NAMALWA (cell line): ENCODE measurements around the gene FURIN.
"Not testable (repeated sequence)": the region's sequence is repeated elsewhere in the genome, so short reads cannot be mapped to it uniquely, and the experiment has no call there.

Source experiments
- DNase-seq: peaks from one replicate; pipeline ENCODE4 v3.0.0-alpha.2; 2015; ENCODE audit warnings: low spot score

Gene FURIN

DNA sequence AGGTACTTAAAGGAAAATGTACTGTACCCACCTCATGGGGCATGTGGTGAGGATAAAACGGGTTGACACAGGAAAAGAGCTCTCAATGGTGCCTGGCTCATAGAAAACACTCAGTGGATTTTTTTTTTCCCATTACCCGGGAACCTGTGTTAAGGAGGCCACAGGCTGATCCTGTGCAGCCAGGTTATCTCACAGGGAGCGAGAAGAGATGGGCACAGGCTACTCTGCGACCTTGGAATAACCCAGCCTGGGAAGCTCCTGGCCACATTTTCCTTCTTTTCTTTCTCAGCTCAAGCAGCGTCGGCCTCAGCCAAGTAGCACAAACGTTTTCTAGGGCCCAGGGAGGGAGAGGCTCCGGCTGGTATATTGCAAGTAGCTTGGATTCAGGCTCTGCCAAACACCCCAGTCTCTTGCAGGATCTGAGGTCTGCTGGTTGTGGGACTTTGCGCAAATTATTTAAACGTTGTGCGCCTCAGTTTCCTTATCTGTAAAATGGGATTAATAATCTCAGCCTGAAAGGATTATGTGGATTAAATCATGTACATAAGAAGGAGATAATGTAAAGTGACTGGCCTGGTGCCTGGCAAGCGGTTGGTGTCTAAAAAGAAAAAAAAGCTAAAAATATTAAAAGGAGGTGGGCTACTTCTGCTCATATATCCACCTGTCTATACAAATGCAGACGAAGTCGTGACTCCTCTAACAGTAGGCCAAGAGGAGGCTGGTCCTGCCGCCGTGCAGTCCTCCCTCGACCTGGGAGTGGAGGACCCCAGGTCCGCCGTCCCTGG is 2.2 kb downstream of the FURIN start:
- DNase-seq, result no peak

DNA sequence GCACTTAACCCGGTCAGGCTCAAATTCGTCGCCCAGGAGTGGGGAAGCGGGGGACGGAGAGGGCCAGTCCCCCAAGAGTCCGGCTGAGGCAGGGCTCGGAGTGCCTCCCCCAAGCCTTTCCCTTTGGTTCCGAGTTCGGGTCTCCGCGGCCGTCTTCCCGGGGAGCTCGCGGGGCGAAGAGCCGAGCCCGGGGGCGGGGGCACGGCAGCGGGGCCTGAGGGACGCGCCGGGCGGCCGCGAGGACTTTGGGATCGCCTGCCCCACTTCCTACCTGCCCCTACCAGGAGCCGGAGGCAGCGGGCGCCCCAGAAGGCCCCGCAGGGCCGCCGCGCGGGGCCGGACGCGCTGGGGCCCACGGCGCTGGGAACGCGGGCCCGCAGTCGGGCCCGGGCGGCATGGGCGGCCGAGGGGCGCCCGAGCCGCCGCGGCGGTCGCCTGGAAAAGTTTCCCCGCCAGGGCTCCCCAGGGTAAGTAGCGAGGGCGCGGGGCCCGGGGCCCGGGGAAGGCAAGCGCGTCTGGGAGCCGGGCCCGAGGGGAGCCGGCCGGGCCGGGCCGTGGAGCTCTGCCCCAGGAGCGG is 2.8 kb downstream of the FURIN start:
- DNase-seq, result peak; percentile 35

DNA sequence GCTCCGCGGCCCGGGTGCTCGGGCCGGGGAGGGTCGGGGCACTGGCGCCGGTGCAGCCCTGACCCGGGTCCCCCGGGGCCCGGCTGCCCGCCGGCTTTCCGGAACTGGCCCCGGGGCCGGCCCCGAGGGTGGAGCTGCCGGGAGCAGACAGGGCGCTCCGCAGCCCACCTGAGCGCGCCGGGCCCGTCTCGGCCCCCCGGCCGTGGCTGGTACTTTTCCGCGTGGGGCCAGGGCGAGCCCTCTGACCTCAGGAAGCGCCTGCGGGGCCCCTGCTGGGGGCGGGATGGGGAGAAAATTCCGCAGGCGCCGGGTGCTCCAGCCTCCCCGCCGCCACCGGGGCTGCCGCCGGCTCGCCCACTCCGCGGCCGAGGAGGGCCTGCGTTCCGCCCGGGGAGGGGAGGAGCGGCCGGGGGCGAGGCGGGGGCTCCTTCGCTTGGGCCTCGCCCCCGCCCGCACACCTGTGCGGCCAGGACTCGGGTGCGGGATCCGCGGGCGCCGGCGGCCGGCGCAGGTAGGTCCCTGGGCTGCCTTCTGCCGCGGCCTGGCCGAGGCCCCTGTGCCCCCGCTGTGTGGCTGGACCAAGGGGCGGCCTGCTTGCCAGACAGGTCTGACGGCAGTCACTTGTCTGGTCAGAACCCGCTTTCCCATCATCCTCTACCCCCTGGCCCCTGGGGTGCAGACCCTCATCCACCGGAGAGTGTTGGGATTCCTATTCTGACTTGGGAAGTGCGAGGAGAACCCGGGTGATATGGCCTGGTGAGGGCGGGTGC is 3.5 kb downstream of the FURIN start:
- no peak for DNase-seq

DNA sequence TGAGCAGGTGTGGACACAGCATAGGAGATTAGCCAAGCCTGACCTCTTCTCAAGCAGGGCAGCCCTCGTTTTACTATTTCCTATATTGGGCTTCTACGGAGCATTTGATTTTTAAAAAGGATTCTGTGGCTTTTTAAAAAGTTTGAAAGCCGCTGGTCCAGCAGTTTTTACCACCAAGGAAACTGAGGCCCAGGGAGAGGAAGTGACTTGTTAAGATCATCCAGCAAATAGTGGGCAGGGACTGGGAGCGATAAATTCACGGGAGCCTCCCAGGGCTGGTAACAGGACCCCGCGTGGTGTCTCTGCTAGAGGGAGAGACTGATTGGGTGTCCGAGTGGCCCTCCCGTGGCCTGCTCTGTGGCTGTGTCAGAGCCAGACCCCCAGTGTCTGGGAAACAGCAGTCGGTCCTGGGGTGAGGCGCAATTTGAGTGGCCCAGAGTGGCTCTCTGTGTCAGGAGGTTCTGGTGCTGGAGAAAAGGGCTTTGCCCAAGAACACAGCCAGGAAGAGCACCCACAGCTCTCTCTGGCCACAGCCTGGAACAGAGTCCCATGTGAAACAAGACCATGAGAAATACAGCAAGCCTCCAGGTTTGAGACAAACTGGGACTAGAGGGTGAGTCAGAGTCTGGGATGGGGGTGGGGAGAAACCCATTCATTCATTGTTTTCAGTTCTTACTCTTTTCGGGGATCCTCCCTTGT is 4.2 kb downstream of the FURIN start:
- DNase-seq, result peak; percentile 23

DNA sequence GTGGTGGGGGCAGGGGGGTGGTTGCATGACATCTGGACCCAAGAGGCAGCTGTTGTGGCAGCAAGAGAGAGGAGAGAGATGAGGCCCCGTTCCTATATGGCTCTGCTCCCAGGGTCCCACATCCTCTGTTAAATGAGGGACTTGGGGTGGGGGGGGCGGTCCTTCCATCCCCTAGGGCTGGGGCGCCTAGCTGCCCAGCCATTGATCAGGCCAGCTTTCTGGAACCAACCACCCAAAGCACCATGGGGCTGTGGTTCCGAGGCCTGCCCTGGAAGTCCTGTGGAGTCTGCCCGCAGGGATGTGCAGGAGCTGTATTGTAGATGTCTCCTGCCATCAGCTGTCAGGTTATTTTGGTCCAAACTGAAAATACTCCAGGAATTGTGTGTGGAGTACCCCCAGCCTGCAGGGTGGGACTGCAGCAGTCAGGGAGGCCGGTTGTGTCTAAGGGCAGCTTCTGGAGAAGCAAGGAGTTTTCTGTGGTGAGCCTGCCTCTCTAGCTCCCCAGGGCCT is 5.2 kb downstream of the FURIN start:
- no peak for DNase-seq

DNA sequence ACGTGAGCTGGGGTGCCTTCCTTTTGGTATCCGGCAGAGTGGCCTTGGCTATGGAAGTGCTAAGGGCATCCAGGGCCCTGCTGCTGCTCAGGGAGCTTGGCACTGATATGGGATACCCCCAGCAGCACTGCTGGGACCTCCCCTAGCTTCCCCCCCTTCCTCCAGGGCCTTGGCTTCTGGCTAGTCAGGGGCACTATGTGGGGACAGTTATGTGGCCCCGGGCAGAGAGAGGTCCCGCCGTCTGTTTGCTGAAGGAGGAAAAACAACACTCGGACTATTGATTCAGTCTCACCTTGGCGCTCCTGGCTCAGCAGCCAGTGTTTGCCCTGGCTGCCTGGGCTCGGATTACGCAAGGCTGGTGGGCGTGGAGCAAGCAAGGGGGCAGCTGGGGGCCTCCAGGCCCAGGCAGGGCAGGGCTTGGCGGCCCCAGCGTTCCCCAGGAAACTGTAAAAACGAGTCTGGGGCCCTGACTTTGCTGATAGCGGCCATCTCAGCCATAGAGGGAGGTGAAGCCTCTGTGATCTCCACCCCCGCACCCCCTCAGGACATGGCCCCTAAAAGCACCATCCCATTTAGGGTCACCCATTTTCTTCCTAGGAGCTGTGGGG is 5.7 kb downstream of the FURIN start:
- DNase-seq, result no peak

DNA sequence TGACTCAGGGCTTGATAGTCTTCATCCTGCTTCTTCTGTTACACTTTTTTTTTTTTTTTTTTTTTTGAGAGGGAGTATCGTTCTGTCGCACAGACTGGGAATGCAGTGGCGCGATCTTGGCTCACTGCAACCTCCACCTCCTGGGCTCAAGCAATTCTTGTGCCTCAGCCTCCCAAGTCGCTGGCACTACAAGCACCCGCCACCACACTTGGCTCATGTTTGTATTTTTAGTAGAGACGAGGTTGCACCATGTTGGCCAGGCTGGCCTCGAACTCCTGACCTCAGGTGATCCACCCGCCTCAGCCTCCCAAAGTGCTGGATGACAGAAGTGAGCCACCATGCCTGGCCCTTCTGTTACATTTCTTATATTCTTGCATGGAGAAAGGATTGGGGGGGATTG is 6.6 kb downstream of the FURIN start:
- DNase-seq, result not testable (repeated sequence)

DNA sequence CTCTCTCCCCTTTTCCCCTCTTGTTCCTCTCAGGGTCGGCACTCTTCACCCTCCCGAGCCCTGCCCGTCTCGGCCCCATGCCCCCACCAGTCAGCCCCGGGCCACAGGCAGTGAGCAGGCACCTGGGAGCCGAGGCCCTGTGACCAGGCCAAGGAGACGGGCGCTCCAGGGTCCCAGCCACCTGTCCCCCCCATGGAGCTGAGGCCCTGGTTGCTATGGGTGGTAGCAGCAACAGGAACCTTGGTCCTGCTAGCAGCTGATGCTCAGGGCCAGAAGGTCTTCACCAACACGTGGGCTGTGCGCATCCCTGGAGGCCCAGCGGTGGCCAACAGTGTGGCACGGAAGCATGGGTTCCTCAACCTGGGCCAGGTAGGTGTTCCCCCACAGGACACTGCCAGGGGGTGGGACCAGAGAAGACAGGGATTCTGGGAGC is 7.2 kb downstream of the FURIN start:
- no peak for DNase-seq

DNA sequence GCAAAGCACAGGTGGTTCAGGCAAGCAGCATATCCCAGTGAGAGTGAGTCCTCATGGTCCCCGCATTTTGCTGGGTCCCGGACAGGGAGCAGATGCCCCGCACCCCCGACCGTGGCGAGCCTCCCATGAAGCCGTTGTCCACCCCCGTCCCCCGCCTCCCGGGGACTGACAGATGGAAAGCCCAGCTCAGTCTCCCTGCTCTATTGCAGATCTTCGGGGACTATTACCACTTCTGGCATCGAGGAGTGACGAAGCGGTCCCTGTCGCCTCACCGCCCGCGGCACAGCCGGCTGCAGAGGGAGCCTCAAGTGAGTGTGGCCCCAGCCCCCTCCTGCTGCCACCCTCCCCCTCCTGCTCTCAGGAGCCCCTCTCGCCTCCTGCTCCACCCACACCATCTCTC is 7.7 kb downstream of the FURIN start:
- no peak for DNase-seq

DNA sequence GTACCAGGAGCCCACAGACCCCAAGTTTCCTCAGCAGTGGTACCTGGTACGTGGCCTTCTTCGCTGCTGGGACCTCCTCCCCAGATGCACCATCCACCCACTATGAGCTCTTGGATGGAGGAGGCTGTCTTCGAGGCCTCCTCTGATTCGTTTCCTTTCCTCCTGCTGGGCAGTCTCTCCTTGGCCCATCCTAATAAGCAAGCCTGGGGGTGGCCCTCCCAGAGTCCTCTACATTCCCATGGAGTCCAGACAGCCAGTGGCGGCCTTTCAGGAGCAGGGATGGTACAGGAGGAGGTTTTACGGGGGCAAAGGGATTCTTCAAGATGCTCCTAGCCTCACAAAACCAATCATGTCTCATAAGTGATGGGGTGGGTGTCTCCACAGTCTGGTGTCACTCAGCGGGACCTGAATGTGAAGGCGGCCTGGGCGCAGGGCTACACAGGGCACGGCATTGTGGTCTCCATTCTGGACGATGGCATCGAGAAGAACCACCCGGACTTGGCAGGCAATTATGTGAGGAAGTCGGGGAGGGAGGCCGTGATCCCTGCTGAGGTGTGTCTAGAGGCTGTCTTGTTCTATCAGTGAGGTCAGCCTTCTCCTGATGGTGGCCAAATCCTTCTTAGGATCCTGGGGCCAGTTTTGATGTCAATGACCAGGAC is 8.3 kb downstream of the FURIN start:
- no peak for DNase-seq

DNA sequence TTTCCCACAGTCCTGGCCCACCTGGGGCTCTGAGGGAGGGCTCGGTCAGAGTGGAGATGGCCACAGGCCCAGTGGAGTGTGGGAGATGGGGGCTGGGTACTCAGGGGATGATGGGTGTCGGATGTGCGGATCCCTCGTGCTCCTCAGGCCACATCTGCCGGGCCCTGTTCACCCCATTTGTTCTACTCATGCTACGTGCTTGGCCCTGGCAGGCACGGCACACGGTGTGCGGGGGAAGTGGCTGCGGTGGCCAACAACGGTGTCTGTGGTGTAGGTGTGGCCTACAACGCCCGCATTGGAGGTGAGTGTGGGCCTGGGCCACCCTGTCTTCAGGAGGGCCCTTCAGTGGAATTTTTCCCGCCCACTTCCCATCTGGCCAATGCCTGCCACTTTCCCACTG is 8.9 kb downstream of the FURIN start:
- no peak for DNase-seq

DNA sequence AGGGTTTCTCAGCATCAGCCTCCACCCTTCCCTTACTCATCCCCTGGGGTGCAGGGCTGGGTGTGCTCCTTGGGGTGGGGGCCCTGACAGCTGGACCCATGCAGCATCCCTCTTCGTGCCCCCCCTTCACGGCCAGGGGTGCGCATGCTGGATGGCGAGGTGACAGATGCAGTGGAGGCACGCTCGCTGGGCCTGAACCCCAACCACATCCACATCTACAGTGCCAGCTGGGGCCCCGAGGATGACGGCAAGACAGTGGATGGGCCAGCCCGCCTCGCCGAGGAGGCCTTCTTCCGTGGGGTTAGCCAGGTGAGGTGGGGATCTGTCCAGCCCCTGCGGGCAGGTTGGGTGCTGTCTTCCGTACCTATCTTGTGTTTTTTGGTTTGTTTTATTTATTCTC is 9.6 kb downstream of the FURIN start:
- DNase-seq, result no peak

DNA sequence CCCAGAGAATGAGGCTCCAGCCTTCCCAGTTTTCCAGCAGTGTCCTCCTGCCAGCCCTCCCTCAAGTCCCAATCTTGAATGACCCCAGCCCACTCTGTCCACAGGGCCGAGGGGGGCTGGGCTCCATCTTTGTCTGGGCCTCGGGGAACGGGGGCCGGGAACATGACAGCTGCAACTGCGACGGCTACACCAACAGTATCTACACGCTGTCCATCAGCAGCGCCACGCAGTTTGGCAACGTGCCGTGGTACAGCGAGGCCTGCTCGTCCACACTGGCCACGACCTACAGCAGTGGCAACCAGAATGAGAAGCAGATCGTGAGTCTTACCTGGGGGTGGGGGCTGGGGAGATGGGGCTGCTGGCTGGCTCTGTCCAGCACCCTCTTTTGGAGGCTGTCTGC is 10.3 kb downstream of the FURIN start:
- DNase-seq, result no peak

DNA sequence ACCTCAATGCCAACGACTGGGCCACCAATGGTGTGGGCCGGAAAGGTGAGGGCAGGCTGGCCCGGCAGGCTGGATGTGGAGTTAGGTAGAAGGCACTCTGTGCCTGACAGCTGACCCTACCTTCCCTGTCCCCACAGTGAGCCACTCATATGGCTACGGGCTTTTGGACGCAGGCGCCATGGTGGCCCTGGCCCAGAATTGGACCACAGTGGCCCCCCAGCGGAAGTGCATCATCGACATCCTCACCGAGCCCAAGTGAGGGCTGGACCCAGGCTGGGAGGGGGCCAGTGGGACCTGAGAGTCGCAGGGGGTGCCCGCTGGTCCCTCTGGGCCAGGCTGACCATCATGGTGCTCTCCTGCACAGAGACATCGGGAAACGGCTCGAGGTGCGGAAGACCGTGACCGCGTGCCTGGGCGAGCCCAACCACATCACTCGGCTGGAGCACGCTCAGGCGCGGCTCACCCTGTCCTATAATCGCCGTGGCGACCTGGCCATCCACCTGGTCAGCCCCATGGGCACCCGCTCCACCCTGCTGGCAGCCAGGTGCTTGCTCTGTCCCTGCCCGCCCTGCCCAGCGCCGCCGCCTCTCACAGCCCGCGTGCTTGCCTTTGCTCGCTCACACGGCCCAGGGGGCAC is 11.5 kb downstream of the FURIN start:
- no peak for DNase-seq

DNA sequence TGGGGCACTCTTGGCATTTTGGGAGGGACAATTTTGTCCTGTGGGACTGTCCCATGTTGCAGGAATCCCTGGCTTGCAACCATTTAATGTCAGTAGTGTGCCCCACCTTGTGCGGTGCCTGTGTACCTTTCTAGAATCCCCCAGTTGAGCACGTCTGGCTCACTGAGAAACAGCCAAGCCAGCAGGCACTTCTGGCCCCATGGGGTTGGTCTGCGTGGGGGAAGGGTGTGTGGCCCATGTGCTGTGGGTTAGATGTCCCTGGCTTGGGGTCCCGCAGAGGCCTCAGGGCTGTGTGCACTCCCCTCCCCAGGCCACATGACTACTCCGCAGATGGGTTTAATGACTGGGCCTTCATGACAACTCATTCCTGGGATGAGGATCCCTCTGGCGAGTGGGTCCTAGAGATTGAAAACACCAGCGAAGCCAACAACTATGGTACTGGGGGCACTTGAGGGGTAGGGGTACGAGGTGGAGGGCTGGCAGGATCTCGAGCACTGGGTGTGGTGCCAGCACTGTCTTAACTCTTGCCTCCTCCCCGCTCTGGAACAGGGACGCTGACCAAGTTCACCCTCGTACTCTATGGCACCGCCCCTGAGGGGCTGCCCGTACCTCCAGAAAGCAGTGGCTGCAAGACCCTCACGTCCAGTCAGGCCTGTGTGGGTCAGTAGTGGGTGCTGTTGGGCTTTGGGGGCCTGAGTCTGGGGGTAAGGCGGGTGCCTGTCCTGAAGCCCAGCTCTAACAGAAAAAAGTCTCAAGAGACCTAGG is 12.2 kb downstream of the FURIN start:
- DNase-seq, result no peak

DNA sequence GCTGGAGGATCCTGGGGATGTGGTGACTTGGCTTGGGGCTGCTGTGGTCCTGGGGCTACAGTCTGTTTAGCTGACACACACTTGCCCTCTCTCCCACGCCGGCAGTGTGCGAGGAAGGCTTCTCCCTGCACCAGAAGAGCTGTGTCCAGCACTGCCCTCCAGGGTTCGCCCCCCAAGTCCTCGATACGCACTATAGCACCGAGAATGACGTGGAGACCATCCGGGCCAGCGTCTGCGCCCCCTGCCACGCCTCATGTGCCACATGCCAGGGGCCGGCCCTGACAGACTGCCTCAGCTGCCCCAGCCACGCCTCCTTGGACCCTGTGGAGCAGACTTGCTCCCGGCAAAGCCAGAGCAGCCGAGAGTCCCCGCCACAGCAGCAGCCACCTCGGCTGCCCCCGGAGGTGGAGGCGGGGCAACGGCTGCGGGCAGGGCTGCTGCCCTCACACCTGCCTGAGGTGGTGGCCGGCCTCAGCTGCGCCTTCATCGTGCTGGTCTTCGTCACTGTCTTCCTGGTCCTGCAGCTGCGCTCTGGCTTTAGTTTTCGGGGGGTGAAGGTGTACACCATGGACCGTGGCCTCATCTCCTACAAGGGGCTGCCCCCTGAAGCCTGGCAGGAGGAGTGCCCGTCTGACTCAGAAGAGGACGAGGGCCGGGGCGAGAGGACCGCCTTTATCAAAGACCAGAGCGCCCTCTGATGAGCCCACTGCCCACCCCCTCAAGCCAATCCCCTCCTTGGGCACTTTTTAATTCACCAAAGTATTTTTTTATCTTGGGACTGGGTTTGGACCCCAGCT is 13.0 kb downstream of the FURIN start:
- no peak for DNase-seq

DNA sequence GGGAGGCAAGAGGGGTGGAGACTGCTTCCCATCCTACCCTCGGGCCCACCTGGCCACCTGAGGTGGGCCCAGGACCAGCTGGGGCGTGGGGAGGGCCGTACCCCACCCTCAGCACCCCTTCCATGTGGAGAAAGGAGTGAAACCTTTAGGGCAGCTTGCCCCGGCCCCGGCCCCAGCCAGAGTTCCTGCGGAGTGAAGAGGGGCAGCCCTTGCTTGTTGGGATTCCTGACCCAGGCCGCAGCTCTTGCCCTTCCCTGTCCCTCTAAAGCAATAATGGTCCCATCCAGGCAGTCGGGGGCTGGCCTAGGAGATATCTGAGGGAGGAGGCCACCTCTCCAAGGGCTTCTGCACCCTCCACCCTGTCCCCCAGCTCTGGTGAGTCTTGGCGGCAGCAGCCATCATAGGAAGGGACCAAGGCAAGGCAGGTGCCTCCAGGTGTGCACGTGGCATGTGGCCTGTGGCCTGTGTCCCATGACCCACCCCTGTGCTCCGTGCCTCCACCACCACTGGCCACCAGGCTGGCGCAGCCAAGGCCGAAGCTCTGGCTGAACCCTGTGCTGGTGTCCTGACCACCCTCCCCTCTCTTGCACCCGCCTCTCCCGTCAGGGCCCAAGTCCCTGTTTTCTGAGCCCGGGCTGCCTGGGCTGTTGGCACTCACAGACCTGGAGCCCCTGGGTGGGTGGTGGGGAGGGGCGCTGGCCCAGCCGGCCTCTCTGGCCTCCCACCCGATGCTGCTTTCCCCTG is 13.8 kb downstream of the FURIN start:
- DNase-seq, result no peak

DNA sequence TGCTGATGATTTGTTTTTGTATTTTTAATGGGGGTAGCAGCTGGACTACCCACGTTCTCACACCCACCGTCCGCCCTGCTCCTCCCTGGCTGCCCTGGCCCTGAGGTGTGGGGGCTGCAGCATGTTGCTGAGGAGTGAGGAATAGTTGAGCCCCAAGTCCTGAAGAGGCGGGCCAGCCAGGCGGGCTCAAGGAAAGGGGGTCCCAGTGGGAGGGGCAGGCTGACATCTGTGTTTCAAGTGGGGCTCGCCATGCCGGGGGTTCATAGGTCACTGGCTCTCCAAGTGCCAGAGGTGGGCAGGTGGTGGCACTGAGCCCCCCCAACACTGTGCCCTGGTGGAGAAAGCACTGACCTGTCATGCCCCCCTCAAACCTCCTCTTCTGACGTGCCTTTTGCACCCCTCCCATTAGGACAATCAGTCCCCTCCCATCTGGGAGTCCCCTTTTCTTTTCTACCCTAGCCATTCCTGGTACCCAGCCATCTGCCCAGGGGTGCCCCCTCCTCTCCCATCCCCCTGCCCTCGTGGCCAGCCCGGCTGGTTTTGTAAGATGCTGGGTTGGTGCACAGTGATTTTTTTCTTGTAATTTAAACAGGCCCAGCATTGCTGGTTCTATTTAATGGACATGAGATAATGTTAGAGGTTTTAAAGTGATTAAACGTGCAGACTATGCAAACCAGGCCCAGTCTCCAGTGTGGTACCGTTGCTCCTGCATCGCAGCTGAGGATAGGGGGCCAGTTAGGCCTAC is 14.6 kb downstream of the FURIN start:
- DNase-seq, result no peak
